Measurements from ENCODE around the gene ZBTB9. TPM values are rescaled to one million over a fixed set of nuclear protein-coding genes. Genes with fewer than 3 reads are reported as not detected.

The ZBTB9 gene, protein sequence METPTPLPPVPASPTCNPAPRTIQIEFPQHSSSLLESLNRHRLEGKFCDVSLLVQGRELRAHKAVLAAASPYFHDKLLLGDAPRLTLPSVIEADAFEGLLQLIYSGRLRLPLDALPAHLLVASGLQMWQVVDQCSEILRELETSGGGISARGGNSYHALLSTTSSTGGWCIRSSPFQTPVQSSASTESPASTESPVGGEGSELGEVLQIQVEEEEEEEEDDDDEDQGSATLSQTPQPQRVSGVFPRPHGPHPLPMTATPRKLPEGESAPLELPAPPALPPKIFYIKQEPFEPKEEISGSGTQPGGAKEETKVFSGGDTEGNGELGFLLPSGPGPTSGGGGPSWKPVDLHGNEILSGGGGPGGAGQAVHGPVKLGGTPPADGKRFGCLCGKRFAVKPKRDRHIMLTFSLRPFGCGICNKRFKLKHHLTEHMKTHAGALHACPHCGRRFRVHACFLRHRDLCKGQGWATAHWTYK
- total RNA-seq (2022; extraction: Qiagen RNA extraction): 10.0 to 11.6 TPM (median 10.9 TPM) in 5 replicates

DNA sequence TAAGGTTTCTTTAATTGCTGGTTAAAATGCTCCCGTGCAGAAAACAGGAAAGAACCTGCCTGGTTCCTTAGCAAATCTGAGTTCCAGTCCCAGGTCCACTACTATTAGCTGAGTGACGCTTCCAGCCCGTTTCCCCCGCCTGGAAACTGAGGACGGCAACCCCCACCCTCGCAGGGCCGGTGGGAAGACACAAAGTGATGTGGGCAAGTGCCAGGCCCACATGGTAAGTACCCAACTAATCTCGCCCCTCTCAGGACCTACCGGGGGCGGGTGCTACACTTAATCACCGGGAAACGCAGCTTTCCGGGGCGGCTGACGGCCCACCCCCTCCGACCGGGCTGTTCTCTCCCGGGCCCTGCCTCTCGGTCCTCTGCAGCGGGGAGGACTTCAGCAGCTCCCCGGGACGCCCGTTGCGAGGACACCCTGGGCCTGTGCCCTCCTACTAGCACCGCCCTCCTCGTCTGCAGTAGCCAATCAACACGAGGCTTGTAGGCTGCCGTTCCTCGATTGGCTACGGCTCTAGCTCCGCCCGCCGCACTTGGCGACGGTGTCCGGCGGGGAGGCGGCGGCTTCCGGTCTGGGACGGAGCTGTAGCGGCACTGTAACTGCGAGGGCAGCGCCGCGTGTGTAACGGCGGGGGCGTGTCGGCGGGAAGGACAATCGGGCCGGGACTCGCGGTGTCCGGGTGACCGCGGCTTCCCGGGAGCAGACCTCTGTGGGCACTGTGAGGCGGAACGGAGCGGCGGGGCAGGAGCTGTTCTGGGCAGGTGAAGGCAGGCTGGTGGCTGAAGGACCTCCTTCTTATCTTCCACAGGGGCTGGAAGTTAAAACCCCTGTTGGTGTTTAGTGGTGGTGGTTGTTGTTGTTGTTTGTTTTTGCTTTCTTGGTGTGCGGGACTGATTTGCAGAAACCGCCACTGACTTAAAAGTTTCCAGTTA lies at the start of gene ZBTB9:
Gene ZBTB9, plus strand, starts transcription at position 568 of the 938 bp plus-strand sequence. CDS start 525 bp downstream, outside the sequence.

DNA sequence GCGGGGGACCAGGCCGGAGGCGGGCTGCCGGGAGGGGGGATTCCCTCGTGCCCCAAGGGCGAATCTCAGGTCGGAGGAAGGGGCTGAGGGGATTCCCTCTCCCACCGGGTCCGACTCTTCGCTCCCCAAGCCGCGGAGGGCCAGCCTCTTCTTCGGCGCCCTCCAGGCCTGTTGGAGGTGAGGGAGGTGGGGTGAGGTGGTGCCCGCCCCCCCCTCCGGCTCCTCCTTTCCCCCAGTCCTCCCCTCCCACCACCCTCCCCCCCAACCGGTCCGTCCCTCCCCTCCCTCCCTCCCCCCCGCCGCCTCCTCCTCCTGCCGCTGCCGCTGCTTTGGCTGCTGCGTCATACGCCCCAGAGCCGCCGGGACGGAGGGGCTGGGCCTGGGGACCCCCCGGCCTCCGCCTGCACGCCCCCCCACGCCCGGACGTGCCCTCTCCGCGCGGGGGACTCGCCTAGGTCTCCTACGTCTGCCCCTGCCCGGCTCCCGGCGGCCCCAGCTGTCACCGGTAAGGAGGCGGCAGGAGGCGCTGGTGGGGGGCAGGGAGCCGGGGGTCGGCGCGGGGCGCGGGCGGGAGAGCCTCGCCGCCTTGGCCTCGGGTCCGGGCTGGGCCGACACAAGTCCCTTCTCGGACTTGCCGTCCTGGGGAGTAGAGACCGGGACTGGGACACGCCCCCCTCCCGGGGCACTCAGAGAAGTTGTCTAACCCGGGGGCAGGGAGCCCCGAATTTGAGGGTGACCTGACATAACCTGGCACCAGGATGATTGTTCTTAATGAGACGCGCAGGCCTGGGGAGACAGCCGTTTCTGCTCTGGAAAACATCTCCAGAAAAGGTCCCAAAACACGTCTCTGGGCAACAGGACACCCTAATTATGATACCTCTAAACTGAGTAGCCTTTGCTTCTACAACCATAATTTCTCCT lies 43.4 kb upstream of the ZBTB9 start, which contains the start of gene PHF1:
Gene PHF1, plus strand, starts transcription at position 304 of the 921 bp plus-strand sequence. CDS start 1,250 bp downstream, outside the sequence.

DNA sequence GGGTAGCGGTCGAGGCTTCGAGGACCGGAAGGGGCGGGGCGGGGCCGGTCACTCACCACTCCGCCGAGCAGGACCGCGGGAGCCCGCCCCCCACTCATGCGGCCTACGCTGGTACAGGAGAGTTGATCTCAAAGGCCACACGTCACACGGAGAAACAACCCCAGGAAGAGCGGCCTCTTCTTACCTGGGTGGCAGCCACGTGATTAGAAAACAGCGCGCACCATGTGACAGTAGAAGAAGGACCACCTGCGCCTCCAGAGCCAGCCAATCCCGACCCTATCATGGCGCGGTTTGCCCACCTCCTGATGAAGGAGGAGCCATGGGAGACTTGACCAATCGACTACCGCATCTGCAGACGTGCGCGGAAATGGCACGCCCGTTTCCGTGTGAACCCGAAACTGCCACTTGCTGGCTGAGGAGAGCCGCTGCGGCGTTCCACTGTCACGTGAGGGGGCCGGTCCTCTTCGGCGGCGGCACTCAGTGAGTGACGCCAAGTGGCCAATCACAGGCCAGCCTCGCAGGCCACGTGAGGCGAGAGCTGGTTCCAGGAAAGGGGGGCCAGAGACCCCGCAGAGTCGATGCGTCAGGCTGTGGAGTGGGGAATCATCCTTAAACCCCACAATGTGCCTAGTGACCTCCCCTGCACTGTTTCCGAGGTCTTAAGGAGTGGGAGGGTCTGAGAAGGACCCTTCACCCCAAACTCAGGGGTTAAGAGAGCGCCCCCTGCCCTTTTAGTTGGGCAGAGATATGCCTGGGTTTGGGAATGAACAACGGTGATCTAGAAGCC lies 36.3 kb upstream of the ZBTB9 start, which contains the start of gene CUTA:
Gene CUTA, minus strand, starts transcription at position 205 of the 787 bp plus-strand sequence. Its CDS starts 107 bp downstream, at position 98.

DNA sequence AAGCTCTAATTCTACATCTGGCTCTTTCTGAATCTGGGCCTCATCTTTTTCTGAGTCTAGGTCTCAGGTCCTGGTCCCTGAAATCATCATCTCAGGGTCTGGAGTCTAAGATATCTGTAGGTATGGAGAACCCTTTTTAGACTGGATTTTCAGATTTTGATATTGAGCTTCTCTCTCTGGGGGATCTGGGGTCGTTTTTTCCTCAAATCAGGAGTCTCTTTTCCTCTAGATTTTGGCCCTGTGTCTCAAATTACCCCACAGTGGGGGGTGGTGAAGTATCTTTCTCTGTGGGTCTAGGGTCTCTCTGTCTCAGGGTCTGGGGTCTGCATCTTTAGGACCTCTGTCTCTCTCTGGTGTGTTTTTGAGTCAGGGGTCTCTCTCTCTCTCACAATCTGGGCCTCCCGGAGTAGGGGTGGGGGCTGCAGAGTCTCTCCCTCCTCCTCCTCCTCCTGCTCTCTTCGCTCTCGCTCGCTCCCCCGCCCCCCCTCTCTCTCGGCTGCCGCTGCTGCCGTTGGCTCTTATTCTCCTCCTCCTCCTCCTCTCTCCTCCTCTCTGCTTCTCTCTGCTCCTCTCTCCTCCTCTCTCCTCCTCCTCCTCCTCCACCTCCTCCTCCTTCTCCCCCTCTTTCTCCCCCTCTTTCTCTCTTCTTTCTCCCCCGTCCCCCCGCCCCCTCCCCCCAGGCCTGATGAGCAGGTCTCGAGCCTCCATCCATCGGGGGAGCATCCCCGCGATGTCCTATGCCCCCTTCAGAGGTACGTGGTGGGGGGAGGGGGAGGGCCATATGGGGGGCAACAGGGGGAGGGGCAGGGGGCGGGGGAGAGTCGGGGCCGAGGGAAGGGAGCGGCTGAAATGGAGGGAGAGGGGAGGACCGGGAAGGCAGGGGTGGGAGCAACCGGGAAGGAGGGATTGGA lies 34.5 kb upstream of the ZBTB9 start, which contains the start of gene SYNGAP1:
Gene SYNGAP1, plus strand, starts transcription at position 486 of the 911 bp plus-strand sequence. Its CDS starts 200 bp downstream, at position 686.

Other genes starting within 250 kb of the ZBTB9 start
- 12.7 to 17.3 TPM (median 15.3 TPM) in 5 replicates for gene HSD17B8, start 249.9 kb upstream of the ZBTB9 start, total RNA-seq (2022; extraction: Qiagen RNA extraction)
- gene RING1, start 246.1 kb upstream of the ZBTB9 start, total RNA-seq (2022; extraction: Qiagen RNA extraction): 19.1 to 24.8 TPM (median 23.7 TPM) in 5 replicates
- 15.1 to 18.8 TPM (median 16.1 TPM) in 5 replicates for gene VPS52, start 182.7 kb upstream of the ZBTB9 start, total RNA-seq (2022; extraction: Qiagen RNA extraction)
- gene RPS18, start 182.5 kb upstream of the ZBTB9 start, total RNA-seq (2022; extraction: Qiagen RNA extraction): 2,494 to 2,625 TPM (median 2,588 TPM) in 5 replicates
- 0.67 to 1.0 TPM (median 0.95 TPM) in 5 replicates for gene B3GALT4, start 177.5 kb upstream of the ZBTB9 start, total RNA-seq (2022; extraction: Qiagen RNA extraction)
- gene WDR46, start 165.3 kb upstream of the ZBTB9 start, total RNA-seq (2022; extraction: Qiagen RNA extraction): 48.1 to 55.9 TPM (median 52.1 TPM) in 5 replicates
- gene PFDN6, start 165.0 kb upstream of the ZBTB9 start, total RNA-seq (2022; extraction: Qiagen RNA extraction): 102 to 111 TPM (median 104 TPM) in 5 replicates
- 11.4 to 13.2 TPM (median 12.3 TPM) in 5 replicates for gene RGL2, start 155.6 kb upstream of the ZBTB9 start, total RNA-seq (2022; extraction: Qiagen RNA extraction)
- 34.6 to 39.1 TPM (median 36.6 TPM) in 5 replicates for gene TAPBP, start 140.5 kb upstream of the ZBTB9 start, total RNA-seq (2022; extraction: Qiagen RNA extraction)
- gene ZBTB22, start 136.8 kb upstream of the ZBTB9 start, total RNA-seq (2022; extraction: Qiagen RNA extraction): 2.6 to 3.7 TPM (median 3.2 TPM) in 5 replicates
- gene DAXX, start 131.6 kb upstream of the ZBTB9 start, total RNA-seq (2022; extraction: Qiagen RNA extraction): 33.4 to 41.0 TPM (median 35.7 TPM) in 5 replicates
- gene KIFC1, start 62.8 kb upstream of the ZBTB9 start, total RNA-seq (2022; extraction: Qiagen RNA extraction): 40.2 to 45.2 TPM (median 42.4 TPM) in 5 replicates
- 10.8 to 17.1 TPM (median 16.0 TPM) in 5 replicates for gene PHF1, start 43.6 kb upstream of the ZBTB9 start, total RNA-seq (2022; extraction: Qiagen RNA extraction)
- gene CUTA, start 36.5 kb upstream of the ZBTB9 start, total RNA-seq (2022; extraction: Qiagen RNA extraction): 173 to 227 TPM (median 203 TPM) in 5 replicates
- gene SYNGAP1, start 34.5 kb upstream of the ZBTB9 start, total RNA-seq (2022; extraction: Qiagen RNA extraction): 3.6 to 6.0 TPM (median 4.2 TPM) in 5 replicates
- 42.2 to 47.0 TPM (median 44.5 TPM) in 5 replicates for gene BAK1, start 125.7 kb downstream of the ZBTB9 start, total RNA-seq (2022; extraction: Qiagen RNA extraction)
- 39.1 to 54.2 TPM (median 45.8 TPM) in 5 replicates for gene ITPR3, start 166.7 kb downstream of the ZBTB9 start, total RNA-seq (2022; extraction: Qiagen RNA extraction)

Data from A549 treated with AZD2906 at 1 μM for 4 hours (cell line).